HL-60/S4 (cell line): Measurements from ENCODE around the gene SF1.

Experiments
- in situ Hi-C: fragments of 300-500 bp; cut with MboI; formaldehyde crosslinking; loops from 2 replicates; pipeline ENCODE4 v1.14.3; 2022; ENCODE audit warnings: low sequenced_read_pairs

SF1 gene

GRCh38 chr11:64784813-64785581 is 6.7 kb upstream of the SF1 start:
- in situ Hi-C loops: no loop called here

- in situ Hi-C loops: no loop called here
Observed at GRCh38 chr11:64778223-64778472, 194 bp downstream of the SF1 start.

- in situ Hi-C loops: no loop called here
Observed at GRCh38 chr11:64777449-64778222, 706 bp downstream of the SF1 start.

DNA sequence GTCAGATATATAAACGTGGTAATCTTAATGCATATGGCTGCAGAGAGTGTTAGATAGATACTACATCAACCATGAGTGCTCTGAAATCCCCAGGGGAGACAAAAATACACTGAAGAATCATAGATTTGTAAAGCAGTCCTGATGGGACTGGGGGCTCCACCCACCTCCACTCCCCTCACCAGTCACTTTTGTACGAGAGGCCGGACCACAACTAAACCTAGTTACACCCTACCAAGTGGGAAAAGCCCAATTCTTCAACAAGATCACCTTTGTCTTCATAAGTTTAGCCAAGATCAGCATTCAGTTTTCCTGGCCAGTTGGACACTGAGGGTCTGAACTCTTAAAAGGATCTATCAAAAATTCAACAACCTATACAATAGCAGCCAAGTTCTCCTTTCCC is 1.5 kb downstream of the SF1 start:
- in situ Hi-C loops: no loop called here

GRCh38 chr11:64776425-64776824 is 1.9 kb downstream of the SF1 start:
- in situ Hi-C loops: no loop called here

- in situ Hi-C loops: no loop called here
Observed at GRCh38 chr11:64774144-64774543, 4.2 kb downstream of the SF1 start.

DNA sequence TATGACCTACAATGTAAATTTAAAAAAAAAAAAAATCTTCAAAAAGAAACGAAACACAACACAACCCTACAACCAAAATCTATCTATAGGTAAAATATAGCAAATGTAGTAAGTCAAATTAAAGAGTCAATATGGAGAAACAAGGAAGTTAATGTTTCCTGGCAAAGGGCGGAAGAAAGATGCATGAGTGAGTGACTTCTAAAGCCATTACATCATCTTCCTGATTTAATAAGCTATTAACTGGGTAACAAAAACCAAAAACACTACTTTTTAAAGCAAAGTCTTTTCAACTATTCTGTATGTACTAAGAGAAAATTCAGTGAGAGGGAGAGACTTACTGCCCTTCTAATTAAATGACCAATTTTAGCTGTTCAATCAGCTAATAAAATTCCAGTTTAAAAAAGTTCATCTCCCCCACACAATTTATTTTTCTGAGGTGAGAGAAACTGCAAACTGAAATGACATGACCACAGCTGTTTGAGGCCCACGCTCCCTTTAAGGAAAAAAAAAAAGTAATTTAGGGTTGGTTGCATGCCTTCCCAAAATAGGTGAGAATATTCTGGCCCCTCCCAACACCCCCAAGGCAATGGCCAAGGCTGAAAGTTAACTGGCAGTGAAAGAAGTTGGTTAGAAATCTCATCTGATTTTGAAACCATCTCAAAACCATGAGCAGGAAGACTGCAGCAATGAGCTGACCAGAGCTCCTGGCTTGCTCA is 5.9 kb downstream of the SF1 start:
- in situ Hi-C loops: no loop called here

- in situ Hi-C loops: no loop called here
Observed at GRCh38 chr11:64771861-64772260, 6.5 kb downstream of the SF1 start.

DNA sequence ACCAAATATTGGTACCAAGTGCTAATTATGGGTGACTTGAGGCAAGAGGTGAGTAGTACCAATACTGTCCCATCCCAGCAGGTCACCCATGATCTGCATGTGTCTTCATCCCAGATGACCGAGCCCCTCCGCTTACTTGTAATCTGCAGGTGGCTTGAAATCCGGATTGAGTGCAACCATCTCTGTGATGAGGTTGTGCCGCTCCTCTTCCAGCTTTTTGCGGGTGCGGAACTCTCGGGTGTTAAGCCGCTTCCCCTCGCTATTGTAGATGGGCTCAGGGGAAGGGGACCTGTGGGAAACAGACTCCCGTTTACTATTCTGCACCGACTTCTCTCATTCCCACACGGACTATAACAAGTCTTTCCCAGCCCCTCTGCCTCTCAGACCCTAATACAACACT is 8.2 kb downstream of the SF1 start:
- in situ Hi-C loops: no loop called here

DNA sequence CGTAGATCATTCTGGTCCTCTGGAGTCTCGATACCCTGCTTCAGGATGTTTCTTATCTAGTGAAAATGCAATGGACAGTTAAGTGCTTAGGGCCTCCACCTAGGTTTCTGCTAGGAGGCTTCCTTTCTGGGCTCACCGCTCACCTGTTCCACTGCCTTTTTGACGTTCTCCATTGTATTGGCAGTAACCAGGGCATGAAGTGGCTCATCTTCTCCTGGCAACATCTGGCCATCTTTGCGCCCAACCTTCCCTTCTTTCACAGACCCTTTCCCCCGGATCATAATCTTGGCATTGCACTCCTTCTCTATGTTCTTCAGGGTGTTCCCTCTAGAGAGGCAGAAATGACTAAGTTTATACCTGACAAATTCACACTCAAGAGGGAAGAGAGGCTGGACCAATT is 9.1 kb downstream of the SF1 start:
- in situ Hi-C loops: no loop called here

GRCh38 chr11:64768300-64768694 is 10.0 kb downstream of the SF1 start:
- in situ Hi-C loops: no loop called here

- in situ Hi-C loops: no loop called here
Observed at GRCh38 chr11:64767344-64768299, 10.7 kb downstream of the SF1 start.

DNA sequence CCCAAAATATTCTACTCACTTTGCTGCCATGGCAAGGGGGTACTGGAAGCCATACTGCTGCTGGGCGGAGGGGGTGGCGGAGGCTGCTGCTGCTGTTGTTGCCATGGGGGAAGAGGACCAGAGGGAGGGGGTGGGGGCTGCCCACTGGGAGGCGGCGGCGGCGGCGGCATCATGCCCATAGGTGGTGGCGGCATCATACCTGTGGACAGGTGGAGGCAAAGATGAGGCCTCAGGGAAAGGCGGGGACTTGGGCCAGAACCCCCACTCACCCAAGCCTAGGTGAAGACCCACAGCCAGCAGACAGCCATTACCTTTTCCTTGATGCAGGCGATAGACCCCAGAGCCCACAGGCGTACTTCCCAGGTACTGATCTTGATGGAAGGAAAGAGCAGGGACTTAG is 11.5 kb downstream of the SF1 start:
- in situ Hi-C loops: no loop called here

DNA sequence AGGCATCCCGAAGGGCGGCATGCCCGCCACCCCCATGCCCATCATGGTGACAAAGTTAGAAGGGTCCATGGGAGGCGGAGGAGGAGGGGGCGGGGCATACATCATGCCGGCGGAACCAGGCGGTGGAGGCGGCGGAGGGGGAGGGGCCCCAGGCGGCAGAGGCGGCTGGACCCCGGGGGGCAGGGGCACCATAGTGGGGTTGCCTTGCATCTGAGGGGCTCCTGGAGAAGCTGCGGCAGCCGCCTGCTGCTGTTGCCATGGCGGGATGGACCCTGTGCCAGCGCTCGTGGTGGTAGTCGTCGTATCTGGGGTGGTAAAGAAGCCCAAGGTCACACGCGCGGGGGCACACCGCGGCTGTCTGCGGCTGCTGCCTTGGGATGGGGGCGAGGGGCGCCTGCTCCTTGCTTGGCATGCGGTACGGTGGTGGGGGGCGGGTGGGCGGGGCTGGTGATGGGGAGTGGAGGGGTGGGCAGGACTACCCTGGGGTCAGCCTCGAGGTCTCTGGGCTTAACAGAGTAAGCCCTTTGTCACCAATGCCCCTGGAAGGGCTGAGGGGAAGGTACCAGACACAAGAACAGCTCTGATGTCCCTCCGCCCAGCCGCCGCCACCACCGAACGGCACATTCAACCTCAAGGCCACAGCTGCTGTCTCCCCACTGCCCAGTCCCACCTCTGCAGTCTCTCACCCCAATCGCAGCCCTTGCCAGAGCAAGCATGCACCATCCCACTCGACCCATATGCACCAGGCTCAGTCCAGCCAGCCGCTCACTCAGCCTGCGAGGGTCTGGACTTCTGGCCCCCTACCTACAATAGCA is 12.3 kb downstream of the SF1 start:
- in situ Hi-C loops: no loop called here

GRCh38 chr11:64765291-64765850 is 13.0 kb downstream of the SF1 start:
- in situ Hi-C loops: no loop called here

- in situ Hi-C loops: no loop called here
Observed at GRCh38 chr11:64764753-64765152, 13.6 kb downstream of the SF1 start.

DNA sequence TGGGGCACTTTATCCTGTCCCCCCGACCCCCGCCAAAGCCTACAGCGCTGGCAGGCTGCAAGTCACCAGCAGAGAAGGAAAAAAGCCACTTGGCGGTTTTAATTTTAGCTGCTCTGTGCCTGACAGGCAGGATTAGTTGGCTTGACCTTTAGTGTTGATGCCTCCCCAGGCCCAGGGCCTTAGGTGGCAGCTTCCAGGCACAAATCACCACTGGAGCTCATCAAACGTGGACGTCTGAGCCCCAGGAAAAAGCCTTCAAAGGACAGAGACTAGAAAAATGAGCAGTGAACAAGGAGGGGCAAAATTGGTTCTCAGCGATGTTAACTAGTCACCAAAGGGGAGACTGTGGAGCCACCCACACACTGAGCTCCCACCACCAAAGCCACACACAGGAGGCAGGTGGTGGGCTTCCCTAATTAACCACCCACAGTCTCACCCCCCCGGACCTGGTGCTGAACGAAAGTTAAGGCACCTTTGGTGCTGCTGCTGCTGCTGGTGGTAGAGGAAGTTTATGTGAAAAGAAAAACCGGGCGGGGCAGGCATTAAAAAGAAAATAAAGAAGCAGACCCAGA is 14.2 kb downstream of the SF1 start:
- in situ Hi-C loops: no loop called here

DNA sequence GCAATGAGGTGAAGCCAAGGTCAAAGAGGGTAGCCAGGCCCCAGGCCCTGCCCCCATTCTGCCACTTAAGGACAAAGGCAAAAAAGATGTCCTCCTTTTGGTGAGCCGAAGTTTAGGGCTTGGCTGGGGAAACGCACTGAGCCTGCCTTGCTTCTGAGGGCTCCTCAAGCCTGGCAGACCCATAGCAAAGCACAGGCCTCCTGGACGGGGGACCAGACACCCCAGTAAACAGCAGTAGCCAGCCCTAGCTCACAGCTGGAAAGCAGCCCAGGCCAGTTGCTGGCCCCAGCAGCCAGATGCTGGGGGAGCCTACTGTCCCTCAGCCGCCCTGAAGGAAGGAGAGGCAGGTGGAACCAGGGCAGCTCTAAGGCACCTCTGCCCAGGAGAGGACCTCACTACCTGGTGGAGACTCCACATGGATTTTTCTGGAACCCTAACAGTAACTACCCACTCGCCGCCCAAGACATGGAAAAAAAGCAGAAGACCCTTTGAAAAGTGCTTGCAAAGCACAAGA is 14.8 kb downstream of the SF1 start:
- in situ Hi-C loops: no loop called here
